RPMI7951 (cell line): ENCODE measurements around the gene CHD1. TPM values are rescaled to one million over a fixed set of nuclear protein-coding genes. Genes with fewer than 3 reads are reported as not detected.
A peak's percentile ranks its signal among the peaks of the same experiment; 100 is the strongest.

Experiments
- DNase-seq: peaks from one replicate; pipeline ENCODE4 v3.0.0-alpha.2; 2012; ENCODE audit warnings: low read depth
- total RNA-seq: library from RNA; depleted of rRNA; stranded (reverse); fragments of >200 nt; shearing (Covaris generic); gene quantifications from 2 replicates; pipeline ENCODE4 v1.2.3, GENCODE V29; 2014

CHD1 gene
- total RNA-seq, 1 experiment from 2014 or later: 24.4 TPM

DNA sequence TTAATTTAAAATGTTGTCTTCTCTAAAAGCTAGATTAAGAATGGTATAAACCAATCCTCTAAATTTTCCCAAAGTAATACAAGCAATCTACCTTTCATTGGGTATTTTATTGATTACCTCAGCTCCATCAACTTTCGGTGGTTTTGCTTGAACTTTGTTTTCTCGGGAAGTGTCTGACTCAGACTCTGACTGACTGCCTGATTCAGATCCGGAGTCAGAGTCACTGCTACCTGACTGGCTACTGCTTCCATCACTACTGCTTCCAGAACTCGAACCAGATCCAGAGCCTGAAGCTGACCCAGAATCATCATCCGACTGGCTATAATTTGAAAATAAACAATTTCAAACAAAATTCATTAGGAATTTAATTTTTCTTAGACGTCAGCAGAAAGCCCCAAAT lies 24.0 kb downstream of the CHD1 start:
- peak; percentile 28 for DNase-seq

DNA sequence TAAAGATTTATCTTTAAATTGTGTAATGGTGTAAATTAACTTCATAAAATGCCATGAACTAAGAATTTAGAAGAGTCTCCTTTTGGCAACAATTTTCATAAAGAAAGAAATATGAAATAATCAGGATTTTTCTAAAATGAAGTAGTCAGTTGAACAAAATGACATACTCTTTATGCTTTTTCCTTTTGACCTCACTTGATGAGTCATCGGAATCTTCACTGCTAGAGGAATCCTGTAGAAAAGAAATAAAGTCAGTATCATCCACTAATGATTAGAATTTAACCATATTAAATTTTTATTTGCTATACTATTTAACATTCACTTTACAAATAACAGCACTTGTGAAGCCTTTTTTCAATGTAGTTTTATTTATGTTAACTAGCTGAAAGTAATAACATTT lies 26.1 kb downstream of the CHD1 start:
- peak; percentile 28 for DNase-seq

DNA sequence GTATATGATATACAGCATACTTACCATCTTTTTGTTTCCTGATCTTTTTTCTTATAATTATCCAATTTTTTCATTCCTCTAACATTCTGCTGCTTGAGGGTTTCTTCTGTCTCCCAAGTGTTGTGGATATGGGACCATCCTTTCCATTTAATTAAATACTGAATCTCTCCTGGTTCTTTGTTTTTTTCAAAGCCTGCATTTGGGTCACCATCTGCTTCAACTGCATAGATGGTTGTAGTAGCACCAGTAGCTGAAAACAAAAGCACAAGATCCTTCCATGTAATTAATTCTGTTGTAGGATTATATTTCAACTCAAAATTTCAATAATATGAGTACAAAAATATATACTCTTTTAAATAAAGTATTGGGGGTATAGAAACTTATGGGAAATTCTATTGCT lies 29.4 kb downstream of the CHD1 start:
- DNase-seq: no peak

DNA sequence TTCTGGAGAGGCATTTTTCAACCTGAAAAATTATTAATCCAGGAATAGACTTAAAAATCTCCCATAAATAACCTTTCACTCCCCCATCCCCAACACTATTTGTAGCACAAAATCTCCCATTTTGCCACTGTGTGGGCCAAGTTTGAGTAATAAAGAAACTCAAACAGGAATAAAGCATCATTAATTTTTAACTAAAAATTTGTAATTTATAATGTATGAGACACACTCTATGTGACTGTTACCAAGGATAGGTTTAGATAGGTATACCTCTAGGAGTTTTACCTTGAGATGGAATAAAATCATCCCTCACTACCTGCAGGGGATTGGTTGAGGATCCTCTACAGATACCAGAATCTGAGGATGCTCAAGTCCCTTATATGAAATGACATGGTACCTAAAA lies 30.1 kb downstream of the CHD1 start:
- no peak for DNase-seq

DNA sequence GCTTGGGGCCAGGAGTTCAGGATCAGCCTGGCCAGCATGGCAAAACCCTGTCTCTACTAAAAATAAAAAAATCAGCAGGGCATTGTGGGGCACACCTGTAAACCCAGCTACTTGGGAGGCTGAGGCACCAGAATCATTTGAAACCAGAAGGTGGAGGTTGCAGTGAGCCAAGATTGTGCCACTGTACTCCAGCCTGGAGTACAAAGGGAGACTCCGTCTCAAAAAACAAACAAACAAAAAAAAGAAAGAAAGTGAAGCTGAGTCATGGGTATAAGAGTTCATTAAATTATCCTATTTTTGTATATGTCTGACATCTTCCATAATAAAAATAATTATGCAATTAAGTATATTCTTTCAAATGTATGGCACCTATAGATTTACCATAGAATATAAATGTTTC lies 37.2 kb downstream of the CHD1 start:
- no peak for DNase-seq

DNA sequence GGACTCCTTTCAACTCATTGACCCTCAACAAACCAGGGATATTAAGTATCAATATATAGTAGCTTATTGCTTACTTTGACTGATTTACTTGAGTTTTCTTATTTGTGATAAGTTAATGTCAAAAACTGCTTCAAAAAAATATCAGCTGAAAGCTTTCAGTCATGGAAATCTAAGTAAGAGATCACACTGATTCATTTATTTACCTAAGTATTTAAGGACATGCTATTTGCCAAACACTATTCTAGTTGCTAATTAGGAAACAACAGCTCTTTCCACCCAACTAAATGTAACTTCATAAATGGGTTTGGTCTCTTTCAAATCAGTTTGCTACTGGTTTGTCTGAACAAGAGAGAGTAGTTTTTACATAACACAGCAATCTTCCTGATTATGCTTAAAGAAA lies 48.2 kb downstream of the CHD1 start:
- no peak for DNase-seq

DNA sequence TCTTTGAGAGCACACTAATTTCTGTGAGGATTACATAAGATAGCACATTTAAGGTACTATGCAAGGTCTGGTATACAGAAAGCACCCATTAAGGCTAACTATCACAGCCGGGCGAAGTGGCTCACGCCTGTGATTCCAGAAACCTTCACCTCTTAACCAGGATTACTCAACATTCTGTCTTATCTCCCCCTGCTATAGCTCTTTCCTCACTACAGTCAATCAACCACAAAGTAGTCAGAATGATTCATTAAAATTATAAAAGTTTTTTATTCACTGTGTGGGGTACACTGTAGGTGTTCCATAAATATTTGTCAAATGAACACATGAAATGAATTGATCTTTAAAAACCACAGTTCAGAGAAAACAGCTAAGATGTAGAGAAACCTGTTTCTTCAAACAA lies 48.7 kb downstream of the CHD1 start:
- DNase-seq: no peak

- DNase-seq: no peak
Measured at GRCh38 chr5:98877600-98877999, 51.2 kb downstream of the CHD1 start.

- no peak for DNase-seq
Measured at GRCh38 chr5:98872674-98873073, 56.1 kb downstream of the CHD1 start.

GRCh38 chr5:98865690-98866089 lies 63.1 kb downstream of the CHD1 start:
- DNase-seq: no peak

- no peak for DNase-seq
Measured at GRCh38 chr5:98847054-98847453, 81.8 kb downstream of the CHD1 start.

DNA sequence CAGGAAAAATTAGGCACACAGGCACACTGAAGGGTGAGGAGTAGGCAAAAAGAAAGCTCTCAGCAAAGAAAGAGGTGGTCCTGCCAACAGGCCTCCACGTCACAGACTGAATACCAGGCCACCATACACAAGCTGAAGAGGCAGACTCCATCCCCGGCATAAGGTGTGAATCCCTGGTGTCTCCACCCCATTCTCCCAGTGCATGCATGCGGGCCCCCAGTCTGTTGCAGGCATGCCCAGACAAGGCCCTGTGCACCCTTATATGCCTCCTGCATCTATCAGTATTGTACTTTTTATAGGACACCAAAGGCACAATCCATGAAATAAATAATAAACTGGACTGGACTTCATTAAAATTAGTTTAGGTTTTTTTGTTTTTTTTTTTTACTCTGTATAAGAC lies 82.3 kb downstream of the CHD1 start:
- DNase-seq: no peak

GRCh38 chr5:98845878-98846277 lies 82.9 kb downstream of the CHD1 start:
- DNase-seq: no peak

DNA sequence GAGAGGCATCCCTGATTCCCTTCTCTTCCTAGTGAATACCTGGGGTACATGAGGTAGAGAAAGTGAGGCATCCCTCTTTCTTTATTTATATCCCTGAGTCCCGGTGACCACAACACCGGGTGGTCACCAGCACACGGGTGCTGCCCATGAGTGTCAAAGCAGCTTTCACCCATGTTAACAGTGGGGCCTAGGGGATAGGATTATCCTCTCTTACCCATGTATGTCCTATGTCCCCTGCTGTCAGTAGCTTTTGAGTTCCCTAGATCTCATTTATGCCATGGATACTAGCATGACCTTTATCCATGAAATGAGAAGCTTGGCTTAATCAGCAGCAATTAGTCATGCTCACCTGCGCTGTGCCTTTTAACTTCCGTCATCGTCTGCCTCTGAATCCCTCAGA lies 83.9 kb downstream of the CHD1 start:
- no peak for DNase-seq

DNA sequence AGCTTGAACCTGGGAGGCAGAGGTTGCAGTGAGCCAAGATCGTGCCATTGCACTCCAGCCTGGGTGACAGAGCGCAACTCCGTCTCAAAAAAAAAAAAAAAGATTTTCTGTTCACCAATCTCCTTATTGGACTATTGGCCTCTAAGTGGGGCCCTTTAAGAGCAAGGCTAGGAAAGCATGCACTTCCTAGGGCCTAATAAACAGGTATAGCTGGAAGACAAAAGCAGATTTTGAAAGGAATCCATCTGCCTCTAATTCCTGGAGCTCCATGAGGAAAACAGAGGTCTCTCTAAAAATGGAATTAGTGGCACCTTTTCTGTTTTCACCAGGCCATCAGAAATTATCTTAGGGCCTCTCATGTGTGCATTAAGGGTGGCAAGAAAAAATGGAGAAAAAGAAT lies 85.3 kb downstream of the CHD1 start:
- DNase-seq: no peak

GRCh38 chr5:98840946-98841345 lies 87.9 kb downstream of the CHD1 start:
- no peak for DNase-seq

- DNase-seq: peak; percentile 54
Measured at GRCh38 chr5:98839469-98840383, 89.1 kb downstream of the CHD1 start.

- DNase-seq: no peak
Measured at GRCh38 chr5:98836175-98836574, 92.6 kb downstream of the CHD1 start.

DNA sequence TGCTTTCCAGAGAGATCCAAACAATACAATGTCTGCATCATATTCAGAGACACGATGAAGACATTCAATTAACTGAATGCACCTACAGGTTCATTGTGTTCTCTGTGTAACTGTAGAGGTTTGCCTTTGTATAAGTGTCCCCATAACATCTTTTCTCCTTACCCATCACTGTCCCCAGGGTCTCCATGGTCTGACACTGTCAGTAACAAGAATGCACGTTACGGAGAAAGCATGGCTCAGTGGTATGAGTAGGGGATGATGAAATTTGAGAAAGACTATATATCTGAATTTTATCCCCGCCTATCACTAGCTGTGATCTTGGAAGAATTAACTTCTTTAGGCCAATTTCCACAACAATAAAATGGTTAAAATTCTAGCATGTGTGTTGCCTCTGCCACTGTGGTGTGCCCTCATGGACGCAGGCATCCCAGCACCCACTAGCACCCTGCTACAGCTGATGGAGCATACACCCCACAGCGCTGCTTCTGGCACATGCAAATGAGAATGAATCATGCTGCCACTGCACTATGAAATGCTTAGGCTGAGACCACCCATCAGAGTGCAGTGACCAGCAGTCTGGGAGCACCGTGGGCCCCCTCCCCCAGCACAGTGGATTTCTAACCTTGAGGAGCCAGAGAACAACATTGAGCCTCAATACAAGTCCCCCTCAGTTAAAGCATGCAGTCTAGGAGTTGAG lies 101.1 kb downstream of the CHD1 start:
- no peak for DNase-seq

- peak; percentile 29 for DNase-seq
Measured at GRCh38 chr5:98827161-98827560, 101.6 kb downstream of the CHD1 start.

DNA sequence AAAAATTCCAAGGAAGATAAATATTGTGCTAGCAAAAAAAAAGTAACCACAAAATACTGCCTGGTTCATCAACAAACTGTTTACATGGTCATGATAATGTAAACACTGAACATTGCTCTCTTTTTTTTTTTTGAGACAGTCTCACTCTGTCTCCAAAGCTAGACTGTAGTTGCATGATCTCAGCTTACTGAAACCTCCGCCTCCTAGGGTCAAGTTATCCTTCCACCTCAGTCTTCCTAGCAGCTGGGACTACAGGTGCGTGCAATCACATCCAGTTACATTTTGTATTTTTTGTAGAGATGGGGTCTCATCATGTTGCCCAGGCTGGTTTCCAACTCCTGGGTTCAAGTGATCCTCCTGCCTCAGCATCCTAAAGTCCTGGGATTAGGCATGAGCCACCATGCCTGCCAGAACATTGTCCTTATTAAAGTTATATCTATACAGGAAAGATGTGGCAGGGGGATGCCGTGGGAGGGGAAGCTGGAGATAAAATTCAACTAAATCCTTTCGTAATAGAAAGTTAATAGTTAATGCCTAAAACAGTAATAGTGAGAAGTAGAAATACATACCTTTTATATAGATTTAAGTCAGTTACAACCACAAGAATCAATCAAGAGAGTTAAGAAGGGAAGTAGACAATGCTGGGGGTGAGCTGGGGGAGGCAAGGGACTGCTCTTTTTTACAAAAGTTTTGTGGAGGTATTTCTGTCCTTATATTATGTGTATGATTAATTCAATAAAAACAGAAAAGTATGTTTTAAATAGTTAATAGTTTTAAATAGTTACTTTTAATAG lies 103.0 kb downstream of the CHD1 start:
- DNase-seq: no peak

- no peak for DNase-seq
Measured at GRCh38 chr5:98816582-98817222, 112.1 kb downstream of the CHD1 start.
